Lung (tissue), 12 donors: ENCODE results near the gene PHKB. TPM values are rescaled to one million over a fixed set of nuclear protein-coding genes. Genes with fewer than 3 reads are reported as not detected.

Experiments
- ATAC-seq: fragments of 200-7000 bp; cut with Tn5 transposase; one replicate; pipeline ENCODE4 v1.9.1; 2020; ENCODE audit warnings: moderate number of reproducible peaks; ENCODE audit not compliant: insufficient read depth, low FRiP score
- DNase-seq, 3 donors: peaks; one replicate each; pipeline ENCODE4 v3.0.0-alpha.2; 2013 to 2017
- H3K27ac ChIP-seq, 2 donors: one replicate each; pipeline ENCODE4 v1.5.1; 2013; ENCODE audit warnings: mild to moderate bottlenecking in 2 of 2, moderate library complexity in 2 of 2, control low read depth in 1 of 2, inconsistent platforms in 1 of 2, low read depth in 1 of 2, low read length in 1 of 2
- H3K27me3 ChIP-seq, 3 donors: one replicate each; pipeline ENCODE4 v1.5.1; 2013; ENCODE audit warnings: low read length in 2 of 3; ENCODE audit not compliant: control insufficient read depth in 3 of 3, insufficient read depth in 3 of 3
- H3K36me3 ChIP-seq, 4 donors: one replicate each; pipeline ENCODE4 v1.5.1; 2013; ENCODE audit warnings: low read length in 4 of 4, mild to moderate bottlenecking in 1 of 4, moderate library complexity in 1 of 4; ENCODE audit not compliant: control insufficient read depth in 4 of 4, insufficient read depth in 4 of 4
- H3K4me1 ChIP-seq, 5 donors: one replicate each; pipeline ENCODE4 v1.5.1; 2013; ENCODE audit warnings: low read length in 5 of 5, mild to moderate bottlenecking in 2 of 5, moderate library complexity in 1 of 5; ENCODE audit not compliant: control insufficient read depth in 5 of 5, insufficient read depth in 5 of 5
- H3K4me3 ChIP-seq: one replicate; pipeline ENCODE4 v1.5.1; 2013; ENCODE audit warnings: mild to moderate bottlenecking, control low read depth, moderate library complexity
- H3K9ac ChIP-seq, 2 donors: one replicate each; pipeline ENCODE4 v1.5.1; 2013; ENCODE audit warnings: low read length in 2 of 2, control low read depth in 1 of 2; ENCODE audit not compliant: insufficient read depth in 1 of 2
- H3K9me3 ChIP-seq, 4 donors: one replicate each; pipeline ENCODE4 v1.5.1; 2013; ENCODE audit warnings: low read length in 3 of 4, mild to moderate bottlenecking in 1 of 4, moderate library complexity in 1 of 4; ENCODE audit not compliant: control insufficient read depth in 4 of 4, insufficient read depth in 3 of 4
- CTCF ChIP-seq: IDR thresholded peaks from 2 replicates; pipeline ENCODE4 v1.5.1; 2012; ENCODE audit warnings: mild to moderate bottlenecking; ENCODE audit errors: control extremely low read depth, extremely low read depth
- WGBS, 2 donors: extraction: QIAGEN DNeasy Blood & Tissue Kit; methylation state at CpG; one replicate each; pipeline ENCODE4 v1.1.7; 2013; 5-methylcytosine and 5-hydroxymethylcytosine counted together
- polyA plus RNA-seq, 2 donors: library from polyadenylated mRNA; stranded (reverse); fragments of 200-250 nt; gene quantifications; one replicate each; pipeline ENCODE4 v1.2.1, GENCODE V29; 2013
- total RNA-seq, 2 donors: library from RNA; depleted of rRNA in 1 of 2; stranded (reverse); fragments of >200 nt in 1 of 2; gene quantifications; one replicate each; pipeline ENCODE4 v1.2.1, GENCODE V29; 2014 to 2021
- donor health status: control.
- donor health status: control.
- donor health status: Bipolar disorder and iron deficiency.
- donor health status: healthy.
- donor health status: DM: yes; HTN: yes; CAD: no.

The PHKB gene
- total and polyA plus RNA-seq, 4 donors, result 21.2 to 134 (median 49.6) TPM

DNA sequence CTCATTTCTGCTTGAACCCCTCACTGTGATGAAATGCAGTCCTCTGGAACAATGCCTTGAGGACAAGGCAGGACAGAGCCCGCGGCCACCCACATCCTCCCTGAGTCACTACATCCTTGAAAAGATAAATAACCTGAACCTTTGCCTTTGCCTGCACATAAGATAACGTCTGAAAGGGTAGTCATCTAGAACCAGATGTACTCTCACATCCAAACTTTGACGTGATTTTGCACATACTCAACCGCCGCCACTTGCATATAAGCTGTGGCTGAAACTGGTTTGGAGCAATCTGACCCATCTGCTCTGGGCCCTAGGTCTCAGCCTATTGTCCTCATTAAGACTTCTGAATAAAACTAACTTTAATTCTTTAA lies 252.1 kb downstream of the PHKB start:
- Histone ChIP-seq H3K9me3 (no peaks in the 10 kb centered on the region), H3K27ac (no peak overlapping the region), H3K4me3 (no peak overlapping the region), H3K4me1 (no peaks in the 10 kb centered on the region), H3K27me3 (no peaks in the 10 kb centered on the region), H3K9ac (no peak overlapping the region), H3K36me3 (no peaks in the 10 kb centered on the region)
- WGBS, 2 donors, result 36 to 43% methylated on average over 6 of the region's 6 CpGs
- no peak for TF ChIP-seq CTCF
- ATAC-seq, result no peak
- DNase-seq, result no peak

GRCh38 chr16:47715442-47716083 lies 254.4 kb downstream of the PHKB start:
- no peak for ATAC-seq

GRCh38 chr16:47716571-47716970 lies 255.4 kb downstream of the PHKB start:
- Histone ChIP-seq H3K9me3 (no peaks in the 10 kb centered on the region), H3K9ac (no peak overlapping the region), H3K36me3 (no peaks in the 10 kb centered on the region), H3K27me3 (no peaks in the 10 kb centered on the region), H3K4me3 (no peak overlapping the region), H3K27ac (no peak overlapping the region), H3K4me1 (no peaks in the 10 kb centered on the region)
- ATAC-seq (no peak), DNase-seq (peak in 2 of 3 donors; percentile 2 to 31)
- 69 to 87% methylated on average over 5 of the region's 5 CpGs for WGBS, 2 donors
- TF ChIP-seq CTCF, result no peak

More at GRCh38 chr16:47715442-47716083, 254.4 kb downstream of the PHKB start:
- H3K27me3 ChIP-seq, result no peaks in the 10 kb centered on the region
- DNase-seq, result peak in 2 of 3 donors; percentile 1 to 31
- no peak overlapping the region for H3K9ac ChIP-seq
- H3K9me3 ChIP-seq, result no peaks in the 10 kb centered on the region
- 70 to 82% methylated on average over 2 of the region's 2 CpGs for WGBS, 2 donors
- no peak overlapping the region for H3K4me3 ChIP-seq
- no peaks in the 10 kb centered on the region for H3K36me3 ChIP-seq
- H3K4me1 ChIP-seq, result no peaks in the 10 kb centered on the region
- no peak overlapping the region for H3K27ac ChIP-seq
- TF ChIP-seq CTCF, result no peak

DNA sequence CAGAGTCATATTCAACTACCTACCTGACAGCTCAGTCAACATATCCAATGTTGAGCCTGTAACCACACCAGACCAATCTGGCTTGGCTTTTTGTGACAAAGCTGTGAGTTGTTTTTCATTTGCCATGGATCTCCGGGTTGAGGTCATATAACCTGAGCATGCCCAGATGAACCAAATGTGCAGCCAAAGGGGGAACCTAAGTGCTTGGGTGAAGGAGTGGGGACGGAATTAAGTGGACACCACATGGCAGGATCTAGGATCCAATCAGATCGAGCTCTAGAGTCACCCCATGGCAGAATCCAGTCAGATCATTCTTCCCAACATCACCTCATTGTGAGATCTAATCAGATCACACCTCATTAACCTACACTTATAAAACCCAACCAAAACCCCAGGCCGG lies 258.6 kb downstream of the PHKB start:
- H3K9ac ChIP-seq, result no peak overlapping the region
- H3K4me3 ChIP-seq, result no peak overlapping the region
- WGBS, 2 donors, result 88 to 90% methylated on average over 4 of the region's 4 CpGs
- no peaks in the 10 kb centered on the region for H3K9me3 ChIP-seq
- ATAC-seq (no peak), DNase-seq (no peak)
- H3K27ac ChIP-seq, result no peak overlapping the region
- no peak for TF ChIP-seq CTCF
- H3K36me3 ChIP-seq, result no peaks in the 10 kb centered on the region
- H3K27me3 ChIP-seq, result no peaks in the 10 kb centered on the region
- no peaks in the 10 kb centered on the region for H3K4me1 ChIP-seq
